Measurements from ENCODE around the gene SPTBN5.

DNA sequence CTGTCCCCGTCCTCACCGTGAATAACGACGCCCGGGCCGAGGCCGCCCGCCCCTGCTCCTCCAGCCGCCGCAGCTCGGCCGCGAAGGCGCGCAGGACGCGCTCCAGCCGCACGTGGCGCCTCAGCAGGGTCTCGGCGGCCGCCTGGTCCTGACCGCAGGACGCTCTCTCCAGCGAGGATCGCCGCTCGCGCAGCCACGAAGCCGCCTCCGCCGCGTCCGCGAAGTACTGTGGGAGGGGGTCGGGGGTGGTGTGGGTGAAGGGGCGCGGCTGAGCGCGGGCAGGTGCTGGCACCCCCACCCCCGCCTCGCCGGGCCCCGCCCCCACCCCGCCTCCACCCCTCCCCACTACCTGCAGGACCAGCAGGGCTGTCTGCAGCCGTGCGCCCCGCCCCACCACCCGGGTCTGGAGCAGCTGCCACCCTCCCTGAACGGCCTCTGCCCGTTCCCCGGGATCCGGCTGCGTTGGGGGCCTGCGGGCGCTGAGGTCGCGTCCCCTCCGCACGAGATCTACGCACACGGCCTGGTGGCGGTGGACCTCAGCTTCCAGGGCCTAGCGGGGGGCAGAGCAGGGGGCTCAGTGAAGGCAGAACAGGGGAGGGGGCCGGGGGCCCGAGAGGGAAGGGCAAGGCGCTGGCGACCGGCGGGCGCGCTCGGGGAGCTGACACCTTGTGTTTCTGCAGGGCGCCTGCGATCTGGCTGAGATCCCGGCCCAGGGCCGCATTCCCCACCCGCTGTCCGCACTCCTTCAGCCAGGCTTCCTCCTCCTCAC is 11.7 kb downstream of the SPTBN5 start:
- no peak for TF ChIP-seq POLR2AphosphoS5 (IDR thresholded peaks at IDR 0.05; ENCODE audit: low read depth, low read length)
- TF ChIP-seq POLR2A (IDR thresholded peaks at IDR 0.05; ENCODE audit: low read depth, low read length) = no peak
- no peak for TF ChIP-seq TAF1 (IDR thresholded peaks at IDR 0.05; ENCODE audit: borderline replicate concordance, low read depth, low read length)
